ENCODE results near the gene SLC34A2. TPM values are rescaled to one million over a fixed set of nuclear protein-coding genes. Genes with fewer than 3 reads are reported as not detected.
"Not testable (repeated sequence)": the region's sequence is repeated elsewhere in the genome, so short reads cannot be mapped to it uniquely, and the experiment has no call there.

SLC34A2 gene
- total RNA-seq, 2 donors from 2014 or later = 3.3 TPM; not detected in 1

- no peaks in the 10 kb centered on the region for H3K36me3 ChIP-seq
- no peaks in the 10 kb centered on the region for H3K4me1 ChIP-seq
- intact Hi-C loops (cut with DNase I) = no loop called here
- H3K9ac ChIP-seq (ENCODE audit: low read depth in 2 of 2, low read length in 2 of 2) = no peak overlapping the region
- no peaks in the 10 kb centered on the region for H3K9me3 ChIP-seq
- H3K4me3 ChIP-seq = no peak overlapping the region
- no peak for TF ChIP-seq CTCF (IDR thresholded peaks at IDR 0.05)
- no peak overlapping the region for H3K27ac ChIP-seq
- H3K27me3 ChIP-seq = peaks cover 22% of the 10 kb centered on the region
- no peak for DNase-seq
Observed at GRCh38 chr4:25651682-25652081, 4.0 kb upstream of the SLC34A2 start.

GRCh38 chr4:25654031-25654970, 1.4 kb upstream of the SLC34A2 start:
- TF ChIP-seq CTCF (IDR thresholded peaks at IDR 0.05) = no peak
- intact Hi-C loops (cut with DNase I) = no loop called here
- H3K4me3 ChIP-seq = no peak overlapping the region

GRCh38 chr4:25656031-25656430, 380 bp downstream of the SLC34A2 start:
- Histone ChIP-seq H3K27ac (no peak overlapping the region), H3K36me3 (no peaks in the 10 kb centered on the region), H3K4me1 (no peaks in the 10 kb centered on the region), H3K4me3 (no peak overlapping the region), H3K9ac (ENCODE audit: low read depth in 2 of 2, low read length in 2 of 2) (no peak overlapping the region), H3K27me3 (peaks cover 23% of the 10 kb centered on the region), H3K9me3 (no peaks in the 10 kb centered on the region)
- no peak for DNase-seq
- no peak for TF ChIP-seq CTCF (IDR thresholded peaks at IDR 0.05)
- intact Hi-C loops (cut with DNase I) = no loop called here

More at GRCh38 chr4:25654031-25654970, 1.4 kb upstream of the SLC34A2 start:
- Histone ChIP-seq H3K36me3 (no peaks in the 10 kb centered on the region), H3K9me3 (no peaks in the 10 kb centered on the region), H3K4me1 (no peaks in the 10 kb centered on the region), H3K27ac (no peak overlapping the region), H3K9ac (ENCODE audit: low read depth in 2 of 2, low read length in 2 of 2) (no peak overlapping the region), H3K27me3 (peaks cover 23% of the 10 kb centered on the region)
- DNase-seq = no peak

GRCh38 chr4:25658357-25658771, 2.7 kb downstream of the SLC34A2 start:
- H3K36me3 ChIP-seq = no peaks in the 10 kb centered on the region
- H3K27ac ChIP-seq = no peak overlapping the region
- no peaks in the 10 kb centered on the region for H3K9me3 ChIP-seq
- intact Hi-C loops (cut with DNase I) = no loop called here
- no peak for TF ChIP-seq CTCF (IDR thresholded peaks at IDR 0.05)
- H3K4me3 ChIP-seq = no peak overlapping the region
- H3K27me3 ChIP-seq = peaks cover 23% of the 10 kb centered on the region
- no peak overlapping the region for H3K9ac ChIP-seq (ENCODE audit: low read depth in 2 of 2, low read length in 2 of 2)
- no peaks in the 10 kb centered on the region for H3K4me1 ChIP-seq
- no peak for DNase-seq

GRCh38 chr4:25658777-25659176, 3.1 kb downstream of the SLC34A2 start:
- no peak for DNase-seq
- Histone ChIP-seq H3K9me3 (no peaks in the 10 kb centered on the region), H3K36me3 (no peaks in the 10 kb centered on the region), H3K4me1 (no peaks in the 10 kb centered on the region), H3K27me3 (peaks cover 22% of the 10 kb centered on the region), H3K4me3 (no peak overlapping the region), H3K9ac (ENCODE audit: low read depth in 2 of 2, low read length in 2 of 2) (no peak overlapping the region), H3K27ac (no peak overlapping the region)
- TF ChIP-seq CTCF (IDR thresholded peaks at IDR 0.05) = no peak
- intact Hi-C loops (cut with DNase I) = no loop called here

- intact Hi-C loops (cut with DNase I); H3K36me3 ChIP-seq; H3K9ac ChIP-seq (ENCODE audit: low read depth in 2 of 2, low read length in 2 of 2); DNase-seq; H3K4me1 ChIP-seq; H3K4me3 ChIP-seq; H3K27ac ChIP-seq; H3K9me3 ChIP-seq; H3K27me3 ChIP-seq: not testable (repeated sequence)
Observed at GRCh38 chr4:25661441-25661840, 5.8 kb downstream of the SLC34A2 start.
